OCI-M2 (cell line): ENCODE data around the gene LRRC2.
"Not testable (repeated sequence)": the region's sequence is repeated elsewhere in the genome, so short reads cannot be mapped to it uniquely, and the experiment has no call there.

Experiments used
- DNase-seq: peaks from one replicate; lab custom pipeline; 2025; ENCODE audit not compliant: unreplicated experiment; lab: John Stamatoyannopoulos, UW

LRRC2 gene

DNA sequence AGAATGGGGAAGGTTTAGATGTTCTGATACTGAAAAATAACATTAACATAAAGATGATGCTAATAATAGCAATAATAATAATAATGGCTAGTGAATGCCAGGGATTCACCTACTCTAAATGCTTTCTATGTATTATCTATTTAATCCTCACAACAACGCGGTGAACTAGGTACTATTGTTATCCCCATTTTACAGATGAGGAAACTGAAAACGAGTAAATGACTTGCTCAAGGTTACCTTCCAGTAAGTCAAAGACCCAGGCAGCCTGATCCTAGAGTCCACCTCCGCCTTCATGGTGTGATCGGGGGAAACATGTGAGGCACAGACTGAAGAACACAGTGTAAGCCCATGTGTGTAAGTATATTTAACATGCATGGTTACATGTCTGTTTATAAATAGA is 30.4 kb downstream of the LRRC2 start:
- DNase-seq: no peak

DNA sequence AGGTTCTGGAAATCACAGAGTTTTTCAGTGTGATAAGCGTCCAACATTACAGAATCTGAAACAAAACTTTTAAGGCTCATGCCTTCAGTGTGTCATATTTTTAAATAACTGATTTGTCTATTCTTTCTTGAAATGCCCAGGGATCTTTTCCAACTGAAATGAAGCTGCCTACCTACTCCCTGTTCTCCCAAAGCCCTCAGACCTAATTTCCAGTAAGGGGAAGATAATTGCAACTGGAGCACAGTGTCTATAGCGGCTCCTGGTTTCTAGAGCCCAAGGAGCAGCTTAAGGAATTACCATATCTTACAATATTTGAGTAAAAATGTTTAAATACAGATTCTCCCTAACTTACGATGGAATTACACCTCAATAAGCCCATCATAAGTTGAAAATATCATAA is 33.0 kb downstream of the LRRC2 start:
- no peak for DNase-seq

DNA sequence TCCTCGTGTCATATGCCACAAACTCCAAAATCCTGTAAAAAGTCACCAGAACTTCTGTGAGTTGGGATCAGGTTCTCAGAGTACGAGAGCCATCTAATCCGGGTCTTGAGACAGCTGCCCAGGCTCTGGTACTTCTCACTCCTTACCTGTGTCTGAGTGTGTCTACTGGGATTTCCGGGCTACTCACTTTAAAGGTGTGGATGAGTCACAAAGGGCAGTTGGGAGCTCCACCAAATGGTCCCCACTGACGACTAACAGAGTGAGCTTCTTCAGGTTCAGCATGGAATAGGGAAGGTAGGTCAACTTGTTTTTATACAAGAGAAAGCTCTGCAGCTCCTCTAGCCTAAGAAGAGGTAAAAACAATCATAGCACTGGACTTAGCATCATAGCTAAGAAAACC is 38.9 kb downstream of the LRRC2 start:
- DNase-seq: no peak

DNA sequence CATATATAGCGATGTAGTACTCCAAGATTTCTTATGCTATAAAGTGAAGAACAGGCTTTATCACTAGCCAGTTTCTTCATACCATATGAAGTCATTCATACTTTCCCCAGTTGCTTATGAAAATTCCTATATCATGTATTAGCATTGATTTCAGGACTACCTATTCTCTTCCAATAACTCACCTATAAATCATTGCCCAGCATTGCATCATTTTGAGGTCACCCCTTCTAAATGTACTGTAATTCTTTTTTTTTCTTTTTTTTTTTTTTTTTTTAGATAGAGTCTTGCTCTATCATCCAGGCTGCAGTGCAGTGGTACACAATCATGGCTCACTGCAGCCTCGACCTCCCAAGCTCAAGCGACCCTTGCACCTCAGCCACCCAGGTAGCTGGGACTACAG is 41.3 kb downstream of the LRRC2 start:
- no peak for DNase-seq

DNA sequence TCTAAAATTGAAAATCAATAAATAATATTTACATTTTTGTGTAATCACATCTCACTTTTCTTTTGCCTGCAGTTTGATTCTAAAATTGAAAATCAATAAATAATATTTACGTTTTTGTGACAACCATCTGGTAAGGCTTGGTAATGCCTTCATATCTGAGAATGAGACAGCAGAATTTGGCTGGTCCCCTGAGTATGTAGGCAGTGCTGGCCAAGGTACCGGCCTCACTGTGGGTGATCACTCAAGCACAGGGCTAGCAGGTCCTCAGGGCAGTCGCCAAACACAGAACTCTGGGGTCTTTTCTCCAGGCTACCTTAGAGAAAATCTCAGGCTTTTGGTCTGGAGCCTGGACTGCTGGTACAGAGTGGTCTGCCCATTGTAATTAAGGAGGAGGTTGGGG is 42.1 kb downstream of the LRRC2 start:
- DNase-seq: no peak

DNA sequence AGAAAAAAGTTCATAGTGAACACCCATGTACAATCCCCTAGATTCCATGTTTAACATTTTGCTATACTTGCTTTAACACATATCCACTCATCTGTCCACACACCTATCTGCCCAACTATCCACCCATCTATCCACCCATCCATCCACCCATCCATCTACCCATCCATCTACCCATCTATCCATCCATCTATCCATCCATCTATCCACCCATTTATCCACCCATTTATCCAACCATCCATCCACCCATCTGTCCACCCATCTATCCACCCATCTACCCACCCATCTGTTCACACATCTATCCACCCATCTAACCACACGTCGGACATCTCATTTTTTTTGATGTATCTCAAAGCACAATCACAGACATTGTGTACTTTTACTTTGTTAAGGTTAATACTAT is 42.5 kb downstream of the LRRC2 start:
- DNase-seq: no peak

DNA sequence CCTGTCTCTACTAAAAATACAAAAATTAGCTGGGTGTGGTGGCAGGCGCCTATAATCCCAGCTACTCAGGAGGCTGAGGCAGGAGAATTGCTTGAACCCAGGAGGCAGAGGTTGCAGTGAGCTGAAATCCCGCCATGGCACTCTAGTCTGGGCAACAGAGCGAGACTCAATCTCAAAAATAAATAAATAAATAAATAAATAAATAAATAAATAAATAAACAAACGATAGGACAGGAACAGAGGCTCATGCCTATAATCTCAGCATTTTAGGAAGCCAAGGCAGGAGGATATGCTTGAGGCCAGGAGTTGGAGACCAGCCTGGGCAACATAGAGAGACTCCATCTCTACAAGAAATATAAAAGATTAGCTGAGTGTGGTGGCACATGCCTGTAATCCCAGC is 43.9 kb downstream of the LRRC2 start:
- DNase-seq: not testable (repeated sequence)

DNA sequence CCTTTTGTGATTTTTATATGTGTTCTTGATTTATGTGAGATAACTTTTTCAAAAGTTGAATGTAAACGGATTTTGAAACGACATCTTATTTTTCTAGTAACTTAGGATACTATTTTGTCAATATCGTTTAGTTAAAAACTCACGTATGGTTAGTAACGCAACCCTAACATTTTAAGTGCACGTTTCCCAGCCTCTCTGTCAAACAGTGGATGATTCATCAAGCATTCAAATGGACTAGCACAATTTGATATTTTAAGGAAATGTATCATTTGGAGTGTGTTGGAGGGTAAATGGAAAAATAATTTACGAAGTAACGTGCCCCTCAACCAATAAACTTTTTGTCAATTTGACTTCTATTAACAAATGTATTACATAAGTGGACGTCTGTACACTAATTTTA is 45.0 kb downstream of the LRRC2 start:
- no peak for DNase-seq

DNA sequence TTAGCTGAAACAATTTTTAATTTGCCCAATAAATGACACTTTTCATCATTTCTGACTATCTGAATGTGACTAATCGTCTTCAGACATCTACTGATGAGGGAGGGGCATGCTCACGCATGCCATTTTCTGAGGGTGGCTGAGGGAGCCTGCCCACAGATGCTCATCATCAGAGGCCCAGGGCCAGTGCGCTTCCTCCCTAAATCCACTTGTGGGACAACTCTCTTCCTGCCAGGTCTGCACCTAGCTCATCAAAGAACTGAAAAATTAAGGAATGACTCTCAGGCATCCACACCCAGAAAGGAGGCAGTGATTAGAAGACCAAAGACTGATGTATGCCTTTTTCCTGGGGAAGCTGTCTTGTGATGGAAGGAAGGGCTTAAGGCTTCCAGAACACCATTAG is 45.6 kb downstream of the LRRC2 start:
- no peak for DNase-seq

DNA sequence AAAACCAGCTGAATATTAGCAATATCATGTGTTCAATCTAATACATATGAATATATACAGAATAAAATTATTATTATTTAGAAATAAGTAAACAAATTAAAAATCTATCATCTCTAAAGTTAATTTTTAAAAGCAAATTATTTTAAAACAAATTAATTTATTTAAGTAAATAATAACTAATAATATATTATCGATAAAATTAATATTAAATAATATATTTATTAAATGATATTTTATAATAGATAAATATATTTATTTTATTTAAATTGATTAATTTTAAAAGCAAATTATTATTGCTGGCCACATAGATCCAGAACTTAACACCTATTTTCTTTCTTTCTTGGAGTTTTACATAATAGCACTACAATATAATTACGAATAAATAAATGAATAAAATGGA is 46.1 kb downstream of the LRRC2 start:
- DNase-seq: no peak

DNA sequence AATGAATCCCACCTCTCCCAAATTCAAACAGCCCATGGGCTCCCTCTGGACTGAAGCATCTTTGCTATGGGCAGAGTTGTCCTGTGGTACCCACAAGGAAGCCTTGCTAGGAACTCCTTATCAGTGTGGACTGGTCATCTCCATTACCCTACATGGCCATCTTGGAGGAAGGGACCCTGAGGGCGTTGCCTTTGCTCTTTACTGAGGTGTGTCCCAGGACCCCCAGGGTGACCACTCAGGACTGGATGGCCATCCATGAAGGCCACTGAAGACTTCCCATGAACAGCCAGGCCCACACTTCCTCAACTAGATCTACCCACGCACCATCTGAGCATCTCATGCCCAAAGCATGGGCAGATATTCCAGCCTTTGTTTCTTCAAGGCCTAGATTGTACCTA is 48.3 kb downstream of the LRRC2 start:
- no peak for DNase-seq

DNA sequence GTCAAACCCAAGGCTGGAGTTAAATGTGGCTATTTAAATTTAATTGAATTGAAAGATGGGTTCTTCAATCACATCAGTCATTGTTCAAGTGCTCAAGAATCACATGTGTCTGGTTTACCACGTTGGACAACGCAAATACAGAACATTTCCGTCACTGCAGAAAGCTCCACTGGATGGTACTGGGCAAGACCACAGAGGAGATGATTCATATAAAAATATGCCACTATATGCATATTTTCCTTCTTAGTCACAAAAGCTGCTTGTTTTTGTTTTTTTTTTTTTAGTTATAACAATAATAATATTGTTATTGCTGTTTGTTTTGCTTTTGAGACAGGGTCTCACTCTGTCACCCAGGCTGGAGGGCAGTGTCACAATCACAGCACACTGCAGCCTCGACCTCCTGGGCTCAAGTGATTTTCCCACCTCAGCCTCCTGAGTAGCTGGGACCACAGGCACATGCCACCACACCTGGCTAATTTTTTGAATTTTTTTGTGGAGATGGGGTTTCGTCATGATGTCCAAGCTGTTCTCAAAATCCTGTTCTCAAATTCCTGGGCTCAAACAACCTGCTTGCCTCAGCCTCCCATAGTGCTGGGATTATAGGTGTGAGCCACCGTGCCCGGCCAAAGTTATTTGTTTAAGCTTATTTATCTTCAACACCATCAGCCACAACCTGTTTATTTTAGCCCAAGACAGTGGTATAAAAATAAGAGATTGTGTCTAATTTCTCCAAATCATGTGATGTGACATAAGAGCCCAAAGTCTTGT is 48.9 kb downstream of the LRRC2 start:
- no peak for DNase-seq

DNA sequence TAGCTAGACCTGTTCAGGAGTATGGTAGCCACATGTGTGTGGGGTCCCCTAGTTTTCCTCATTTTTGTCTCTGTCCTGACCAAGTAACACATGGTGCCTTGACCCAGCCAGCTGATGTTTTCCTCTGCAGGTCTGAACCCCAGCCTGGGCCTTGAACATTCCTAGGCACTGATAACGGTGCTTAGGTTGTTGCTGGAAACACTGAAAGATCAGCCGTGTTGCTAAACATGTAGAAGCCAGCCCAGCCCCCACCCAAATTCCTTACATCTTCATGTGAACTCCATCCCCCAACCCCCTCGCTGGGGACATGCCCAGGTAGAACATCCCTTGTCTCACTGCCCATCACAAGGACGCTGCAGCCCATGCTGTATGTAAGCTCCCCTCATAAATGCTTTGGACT is 49.6 kb downstream of the LRRC2 start:
- DNase-seq: no peak

DNA sequence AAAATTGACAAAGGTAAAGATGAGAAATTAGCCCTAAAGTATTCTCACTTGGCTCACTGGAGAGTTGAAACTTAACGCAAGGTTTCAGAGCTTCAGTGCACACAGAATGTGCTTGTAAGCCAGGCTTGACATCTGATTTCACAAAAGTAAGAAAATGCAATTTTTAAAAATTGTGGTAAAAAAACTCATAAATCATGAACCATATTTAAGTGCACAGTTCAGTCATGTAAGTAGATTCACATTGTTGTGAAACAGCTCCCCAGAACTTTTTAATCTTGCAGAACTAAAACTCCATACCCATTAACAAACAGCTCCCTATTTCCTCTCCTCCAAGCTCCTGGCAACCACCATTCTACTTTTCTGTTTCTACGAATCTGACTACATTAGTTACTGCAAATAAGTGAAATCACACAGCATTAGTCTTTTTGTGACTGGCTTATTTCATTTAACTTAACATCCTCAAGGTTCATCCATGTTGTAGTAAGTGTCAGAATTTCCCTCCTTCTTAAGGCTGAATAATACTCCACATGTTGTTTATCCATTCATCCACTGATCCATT is 53.8 kb downstream of the LRRC2 start:
- DNase-seq: no peak

DNA sequence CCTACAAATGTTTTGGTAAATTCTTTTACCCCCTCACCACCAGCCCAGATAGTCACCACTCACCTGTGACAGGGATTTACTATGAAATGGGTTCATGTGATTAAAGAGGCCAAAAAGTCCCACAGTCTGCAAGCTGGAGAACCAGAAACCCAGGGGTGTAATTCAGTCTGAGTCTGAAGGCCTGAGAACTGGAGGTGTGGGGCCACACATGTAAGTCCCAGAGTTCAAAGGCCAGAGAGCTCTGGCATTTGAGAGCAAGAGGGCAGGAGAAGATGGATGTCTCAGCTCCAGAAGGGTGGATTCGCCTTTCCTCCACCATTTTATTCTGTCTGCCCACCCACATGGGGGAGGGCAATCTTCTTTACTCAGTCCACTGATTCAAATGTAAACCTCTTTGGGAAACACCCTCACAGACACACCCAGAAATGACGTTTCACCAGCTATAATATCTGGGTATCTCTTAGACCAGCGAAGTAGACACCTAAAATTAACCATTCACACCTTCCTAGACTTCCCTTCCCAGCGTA is 56.4 kb downstream of the LRRC2 start:
- peak; percentile 33 for DNase-seq

DNA sequence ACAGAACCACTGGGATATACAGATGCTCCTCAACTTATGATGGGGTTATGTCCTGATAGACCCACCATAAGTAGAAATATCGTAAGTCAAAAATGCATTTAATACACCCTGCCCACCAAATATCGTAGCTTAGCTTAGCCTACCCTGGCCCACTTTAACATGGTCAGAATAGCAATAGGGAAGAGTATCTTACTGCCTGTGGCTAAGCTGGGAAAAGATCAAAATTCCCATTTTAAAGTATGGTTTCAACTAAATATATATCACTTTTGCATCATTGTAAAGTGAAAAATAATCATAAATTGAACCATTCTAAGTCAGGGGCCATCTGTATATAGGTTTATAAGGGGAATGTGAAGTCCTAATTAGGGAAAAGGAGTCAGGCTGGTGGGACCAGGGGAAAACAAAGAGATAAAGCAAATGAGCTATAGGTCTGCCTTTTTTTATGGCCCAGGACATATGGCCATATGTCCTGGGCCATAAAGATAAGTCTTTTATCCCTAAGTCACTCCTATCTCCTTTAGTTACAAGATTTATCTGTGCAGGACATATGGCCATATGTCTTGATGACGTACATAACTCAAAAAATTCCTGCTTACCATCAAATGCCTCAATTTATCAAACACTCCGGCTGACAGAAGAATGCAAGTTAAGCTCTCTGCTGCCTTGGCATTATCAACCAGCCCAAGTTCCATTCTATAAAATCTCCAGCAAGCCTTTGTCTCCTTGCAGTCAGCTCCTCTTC is 57.1 kb downstream of the LRRC2 start:
- DNase-seq: peak; percentile 75

DNA sequence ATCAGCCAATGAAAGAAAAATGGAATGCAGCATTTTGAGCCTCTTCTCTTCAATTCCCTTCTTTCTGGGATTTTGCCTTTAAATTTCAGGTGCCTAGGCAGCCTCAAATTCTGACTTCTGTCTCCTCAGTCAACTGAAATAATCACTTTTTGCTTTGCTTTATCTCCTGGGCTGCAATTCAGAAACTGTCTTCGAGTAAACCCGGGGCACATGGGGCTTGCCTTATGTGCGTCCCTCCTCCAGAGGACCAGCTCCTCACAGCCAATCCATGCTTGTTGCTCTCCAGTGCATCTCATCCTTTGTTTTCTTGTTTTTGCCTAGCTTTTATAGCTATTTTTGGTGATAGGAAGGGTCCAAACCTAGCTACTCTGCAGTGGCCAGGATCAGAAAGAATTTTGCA is 59.6 kb downstream of the LRRC2 start:
- no peak for DNase-seq

DNA sequence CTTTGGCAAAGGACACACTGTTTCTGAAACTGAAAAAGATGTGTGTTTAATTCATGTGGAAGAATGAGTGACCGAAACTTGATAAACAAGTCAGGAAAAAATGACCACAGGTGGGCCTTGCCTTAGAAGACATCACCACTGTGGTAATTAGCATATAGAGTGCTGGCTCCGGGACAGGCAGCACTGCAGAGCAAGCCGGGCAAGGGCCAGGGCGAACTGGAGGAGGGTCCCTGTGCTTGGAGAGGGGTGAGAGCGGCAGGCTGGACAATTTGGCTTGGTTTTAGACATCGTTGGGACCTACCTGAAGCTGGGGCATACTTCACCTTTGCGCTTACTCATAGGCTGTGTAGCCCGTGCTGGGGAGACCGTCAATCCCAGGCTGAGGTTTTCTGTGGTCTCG is 60.1 kb downstream of the LRRC2 start:
- DNase-seq: no peak

DNA sequence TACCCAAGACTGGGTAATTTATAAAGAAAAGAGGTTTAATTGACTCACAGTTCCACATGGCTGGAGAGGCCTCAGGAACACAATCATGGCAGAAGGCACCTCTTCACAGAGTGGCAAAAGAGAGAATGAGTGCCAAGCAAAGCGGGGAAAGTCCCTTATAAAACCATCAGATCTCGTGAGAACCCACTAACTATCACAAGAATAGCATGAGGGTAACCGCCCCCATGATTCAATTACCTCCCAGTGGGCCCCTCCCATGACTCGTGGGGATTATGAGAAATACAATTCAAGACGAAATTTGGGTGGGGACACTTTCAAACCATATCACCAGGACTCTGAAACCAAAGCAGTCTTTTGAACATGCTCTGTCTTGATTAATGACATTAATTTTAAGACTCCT is 61.3 kb downstream of the LRRC2 start:
- DNase-seq: no peak

DNA sequence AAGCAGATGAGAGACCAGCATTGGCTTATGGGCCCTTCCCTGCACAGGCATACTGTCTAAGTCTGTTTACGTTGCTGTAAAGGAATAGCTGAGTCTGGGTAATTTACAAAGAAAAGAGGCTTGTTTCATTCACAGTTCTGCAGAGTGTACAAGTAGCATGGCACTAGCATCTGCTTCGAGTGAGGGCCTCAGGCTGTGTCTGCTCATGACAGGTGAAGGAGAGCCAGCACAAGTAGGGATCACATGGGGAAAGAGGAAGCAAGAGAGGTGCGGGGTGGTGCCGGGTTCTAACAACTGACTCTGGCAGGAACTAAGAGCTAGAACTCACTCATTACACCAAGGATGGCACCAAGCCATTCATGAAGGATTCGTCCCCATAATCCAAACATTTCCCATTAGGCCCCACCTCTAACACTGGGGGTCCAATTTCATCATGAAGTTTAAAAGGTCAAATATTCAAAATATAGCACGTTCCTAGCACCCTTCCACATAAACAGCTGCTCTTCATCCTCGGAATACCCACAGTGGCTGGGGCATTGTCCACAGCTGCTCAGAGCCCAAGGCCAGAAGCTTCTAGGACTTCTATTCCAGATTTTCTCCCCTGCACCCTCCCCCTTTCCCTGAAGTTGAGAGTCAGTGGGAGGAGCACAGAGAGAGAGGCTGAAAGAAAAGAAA is 62.8 kb downstream of the LRRC2 start:
- no peak for DNase-seq

DNA sequence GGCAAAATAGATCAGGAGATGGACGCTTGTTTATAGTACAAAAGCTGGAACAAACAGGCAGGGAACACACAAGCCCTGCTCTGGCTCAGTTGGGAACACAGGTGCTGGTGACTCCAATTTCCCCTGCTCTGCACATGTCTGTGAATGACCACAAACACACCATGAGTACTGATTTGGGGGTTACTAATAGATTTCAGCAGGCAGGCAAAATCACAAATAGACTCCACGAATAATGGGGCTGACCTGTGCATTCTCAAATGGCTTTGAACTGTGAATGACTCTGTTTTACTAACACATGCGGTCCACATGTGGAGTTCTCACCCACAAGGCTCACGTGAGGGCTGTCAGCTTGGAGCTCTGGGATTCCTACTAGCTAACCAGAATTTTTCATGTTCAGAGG is 64.4 kb downstream of the LRRC2 start:
- no peak for DNase-seq
